Ascending aorta (tissue), 2 donors: ENCODE measurements around the gene FHL1. TPM values are rescaled to one million over a fixed set of nuclear protein-coding genes. Genes with fewer than 3 reads are reported as not detected.

Experiments used
- DNase-seq, 2 donors: peaks; one replicate each; pipeline ENCODE4 v3.0.0-alpha.2; 2019; ENCODE audit warnings: low spot score in 2 of 2
- H3K27ac ChIP-seq, 2 donors: fragments of 200-600 bp; sonication (generic); one replicate each; pipeline ENCODE4 v1.5.1; 2016 to 2017; ENCODE audit warnings: mild to moderate bottlenecking in 1 of 2
- H3K27me3 ChIP-seq: fragments of 200-600 bp; sonication (generic); one replicate; pipeline ENCODE4 v1.5.1; 2017
- H3K36me3 ChIP-seq, 2 donors: fragments of 200-600 bp; sonication (generic); one replicate each; pipeline ENCODE4 v1.5.1; 2016
- H3K4me1 ChIP-seq, 2 donors: fragments of 200-600 bp; sonication (generic); one replicate each; pipeline ENCODE4 v1.5.1; 2016 to 2017; ENCODE audit warnings: mild to moderate bottlenecking in 1 of 2
- H3K4me3 ChIP-seq, 2 donors: fragments of 200-600 bp; sonication (generic); one replicate each; pipeline ENCODE4 v1.5.1; 2016 to 2017; ENCODE audit warnings: mild to moderate bottlenecking in 1 of 2
- H3K9me3 ChIP-seq, 2 donors: fragments of 200-600 bp; sonication (generic); one replicate each; pipeline ENCODE4 v1.5.1; 2016
- intact Hi-C: fragments of 100-400 bp; cut with DNase I; formaldehyde crosslinking; loops from one replicate; pipeline ENCODE4 v1.15.1; 2023
- total RNA-seq: library from RNA; depleted of rRNA; stranded (reverse); fragments of >200 nt; gene quantifications from one replicate; pipeline ENCODE4 v1.1.0, GENCODE V29; 2016
- TF ChIP-seq, protein P1 (sequence below), 3 experiments: fragments of 200-600 bp in 2 of 3; fragments of 450-650 bp in 1 of 3; sonication (generic) in 2 of 3; IDR thresholded peaks; one replicate each; pipeline ENCODE4 v1.5.1; 2016 to 2019; ENCODE audit warnings: antibody characterized with exemption in 3 of 3, mild to moderate bottlenecking in 1 of 3, moderate library complexity in 1 of 3

The FHL1 gene
- total RNA-seq, 1 donor from 2014 or later: 850 TPM

DNA sequence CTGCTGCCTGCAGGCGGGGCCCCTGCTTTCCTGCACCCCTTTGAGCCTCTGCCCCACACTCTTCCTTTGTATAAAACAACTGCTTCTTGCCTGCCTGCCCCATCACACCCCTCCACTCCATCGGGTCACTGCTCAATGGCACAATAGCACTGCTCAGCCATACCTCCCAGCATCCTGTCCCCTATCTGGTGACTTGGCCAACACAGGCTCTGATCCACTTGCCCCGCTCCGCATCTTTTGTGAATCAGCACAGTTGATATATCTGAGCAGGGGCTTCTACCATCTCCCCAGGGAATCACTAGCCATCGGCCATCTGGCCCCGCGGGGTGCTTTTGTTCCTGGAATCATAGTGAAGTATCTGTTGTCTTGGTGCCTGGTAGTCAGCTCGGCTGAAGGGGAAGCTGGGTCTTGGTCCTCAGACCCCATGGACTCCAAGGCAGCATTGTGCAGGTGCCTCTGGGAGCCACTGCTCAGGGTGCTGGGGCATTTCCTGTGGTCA lies 58.6 kb downstream of the FHL1 start:
- H3K9me3 ChIP-seq: no peaks in the 10 kb centered on the region
- H3K27ac ChIP-seq: peak overlapping the region; percentile 45 to 60
- DNase-seq: no peak
- TF ChIP-seq, protein P1, sequence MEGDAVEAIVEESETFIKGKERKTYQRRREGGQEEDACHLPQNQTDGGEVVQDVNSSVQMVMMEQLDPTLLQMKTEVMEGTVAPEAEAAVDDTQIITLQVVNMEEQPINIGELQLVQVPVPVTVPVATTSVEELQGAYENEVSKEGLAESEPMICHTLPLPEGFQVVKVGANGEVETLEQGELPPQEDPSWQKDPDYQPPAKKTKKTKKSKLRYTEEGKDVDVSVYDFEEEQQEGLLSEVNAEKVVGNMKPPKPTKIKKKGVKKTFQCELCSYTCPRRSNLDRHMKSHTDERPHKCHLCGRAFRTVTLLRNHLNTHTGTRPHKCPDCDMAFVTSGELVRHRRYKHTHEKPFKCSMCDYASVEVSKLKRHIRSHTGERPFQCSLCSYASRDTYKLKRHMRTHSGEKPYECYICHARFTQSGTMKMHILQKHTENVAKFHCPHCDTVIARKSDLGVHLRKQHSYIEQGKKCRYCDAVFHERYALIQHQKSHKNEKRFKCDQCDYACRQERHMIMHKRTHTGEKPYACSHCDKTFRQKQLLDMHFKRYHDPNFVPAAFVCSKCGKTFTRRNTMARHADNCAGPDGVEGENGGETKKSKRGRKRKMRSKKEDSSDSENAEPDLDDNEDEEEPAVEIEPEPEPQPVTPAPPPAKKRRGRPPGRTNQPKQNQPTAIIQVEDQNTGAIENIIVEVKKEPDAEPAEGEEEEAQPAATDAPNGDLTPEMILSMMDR (IDR thresholded peaks at IDR 0.05): no peak
- no peaks in the 10 kb centered on the region for H3K27me3 ChIP-seq
- H3K36me3 ChIP-seq: peaks cover 22 to 28% of the 10 kb centered on the region in 2 donors
- peaks cover 14 to 39% of the 10 kb centered on the region in 2 donors for H3K4me1 ChIP-seq
- peak overlapping the region in 1 of 2 donors; percentile 51 for H3K4me3 ChIP-seq
- intact Hi-C loops: no loop called here

DNA sequence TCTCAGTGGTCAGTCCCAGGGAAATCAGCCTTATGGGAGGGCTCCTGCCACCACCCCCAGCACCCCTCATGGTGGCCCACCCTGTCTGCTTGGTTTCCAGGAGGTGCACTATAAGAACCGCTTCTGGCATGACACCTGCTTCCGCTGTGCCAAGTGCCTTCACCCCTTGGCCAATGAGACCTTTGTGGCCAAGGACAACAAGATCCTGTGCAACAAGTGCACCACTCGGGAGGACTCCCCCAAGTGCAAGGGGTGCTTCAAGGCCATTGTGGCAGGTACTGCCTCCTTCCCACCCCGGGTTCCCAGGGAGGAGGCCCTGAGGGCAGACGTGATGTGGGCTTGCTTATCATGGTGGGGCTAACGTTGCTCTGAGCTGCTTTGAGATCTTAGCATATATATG lies 59.6 kb downstream of the FHL1 start:
- intact Hi-C loops: no loop called here
- no peak for DNase-seq
- H3K36me3 ChIP-seq: peaks cover 22 to 31% of the 10 kb centered on the region in 2 donors
- TF ChIP-seq, protein P1 (IDR thresholded peaks at IDR 0.05): no peak
- peak overlapping the region; percentile 45 to 60 for H3K27ac ChIP-seq
- H3K4me1 ChIP-seq: peaks cover 14 to 39% of the 10 kb centered on the region in 2 donors
- H3K9me3 ChIP-seq: no peaks in the 10 kb centered on the region
- no peaks in the 10 kb centered on the region for H3K27me3 ChIP-seq
- peak overlapping the region in 1 of 2 donors; percentile 51 for H3K4me3 ChIP-seq

DNA sequence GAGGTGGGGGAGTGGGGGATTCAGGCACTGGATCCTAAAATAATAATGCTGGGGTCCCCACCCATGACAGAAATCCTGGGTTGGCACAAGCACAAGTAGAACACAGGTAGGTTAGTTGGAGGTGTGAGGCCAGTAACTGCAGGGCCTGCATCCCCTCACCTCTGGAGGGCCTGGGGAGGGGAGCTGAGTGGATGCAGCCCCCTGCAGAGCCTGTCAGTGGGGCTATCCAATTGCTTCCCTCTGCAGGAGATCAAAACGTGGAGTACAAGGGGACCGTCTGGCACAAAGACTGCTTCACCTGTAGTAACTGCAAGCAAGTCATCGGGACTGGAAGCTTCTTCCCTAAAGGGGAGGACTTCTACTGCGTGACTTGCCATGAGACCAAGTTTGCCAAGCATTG lies 60.2 kb downstream of the FHL1 start:
- Histone ChIP-seq H3K4me3 (peak overlapping the region in 1 of 2 donors; percentile 51), H3K27me3 (no peaks in the 10 kb centered on the region), H3K27ac (peak overlapping the region; percentile 60 to 62), H3K4me1 (peaks cover 12 to 37% of the 10 kb centered on the region in 2 donors), H3K36me3 (peaks cover 22 to 31% of the 10 kb centered on the region in 2 donors), H3K9me3 (no peaks in the 10 kb centered on the region)
- TF ChIP-seq, protein P1 (IDR thresholded peaks at IDR 0.05): no peak
- DNase-seq: no peak
- intact Hi-C loops: no loop called here

DNA sequence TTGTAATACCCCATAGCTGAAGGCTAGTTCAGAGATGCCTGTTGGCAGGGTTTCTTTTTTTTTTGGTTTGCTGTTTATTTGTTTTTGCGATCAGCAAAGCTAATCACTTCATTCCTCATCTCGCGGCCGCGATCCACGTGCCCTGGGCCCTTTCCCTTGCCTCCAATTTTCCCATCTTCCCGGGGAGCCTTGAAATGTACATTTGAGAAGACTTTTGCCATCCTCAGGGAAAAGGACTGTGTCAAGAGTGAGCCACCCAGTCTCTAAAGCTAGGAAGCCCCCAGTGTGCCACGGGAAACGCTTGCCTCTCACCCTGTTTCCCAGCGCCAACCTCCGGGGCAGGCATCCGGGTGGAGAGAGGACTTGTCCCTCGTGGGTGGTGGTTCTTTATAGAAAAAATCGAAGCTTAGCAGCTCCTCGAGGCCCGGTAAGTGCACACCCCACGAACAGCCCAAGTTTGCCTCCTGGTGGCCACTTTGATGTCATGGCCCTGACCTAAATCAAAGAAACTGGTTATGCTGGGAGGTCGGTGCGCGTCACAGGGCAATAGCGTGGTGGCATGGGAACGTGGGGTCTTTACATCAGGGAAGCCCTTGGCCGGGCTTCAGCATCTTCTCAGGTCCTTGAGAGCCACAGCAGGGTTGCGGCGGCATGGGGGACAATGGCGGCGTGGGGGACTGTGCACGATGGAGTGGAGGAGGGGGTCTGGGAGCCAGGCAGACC lies 61.8 kb downstream of the FHL1 start:
- intact Hi-C loops: loop anchor here (2.0 kb wide), 2 partner anchors 42 to 180 kb away; no protein-coding TSS in a partner anchor
- Histone ChIP-seq H3K36me3 (peaks cover 22 to 31% of the 10 kb centered on the region in 2 donors), H3K9me3 (no peaks in the 10 kb centered on the region), H3K27me3 (no peaks in the 10 kb centered on the region), H3K27ac (peak overlapping the region; percentile 60 to 62), H3K4me1 (peaks cover 12 to 32% of the 10 kb centered on the region in 2 donors), H3K4me3 (peak overlapping the region; percentile 20 to 21)
- DNase-seq: peak in 1 of 2 donors; percentile 77
- TF ChIP-seq, protein P1 (IDR thresholded peaks at IDR 0.05): peak; percentile 36 to 59 (median 58)

DNA sequence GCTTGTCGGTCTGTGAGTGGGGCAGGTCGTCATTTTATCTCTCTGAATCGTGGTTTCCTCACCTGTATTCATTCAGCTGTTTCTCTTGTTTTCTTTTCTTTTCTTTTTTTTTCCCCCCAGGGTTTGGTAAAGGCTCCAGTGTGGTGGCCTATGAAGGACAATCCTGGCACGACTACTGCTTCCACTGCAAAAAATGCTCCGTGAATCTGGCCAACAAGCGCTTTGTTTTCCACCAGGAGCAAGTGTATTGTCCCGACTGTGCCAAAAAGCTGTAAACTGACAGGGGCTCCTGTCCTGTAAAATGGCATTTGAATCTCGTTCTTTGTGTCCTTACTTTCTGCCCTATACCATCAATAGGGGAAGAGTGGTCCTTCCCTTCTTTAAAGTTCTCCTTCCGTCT lies 62.4 kb downstream of the FHL1 start:
- Histone ChIP-seq H3K27me3 (no peaks in the 10 kb centered on the region), H3K27ac (peak overlapping the region; percentile 60 to 62), H3K36me3 (peaks cover 22 to 31% of the 10 kb centered on the region in 2 donors), H3K4me3 (no peak overlapping the region), H3K4me1 (peaks cover 12 to 32% of the 10 kb centered on the region in 2 donors), H3K9me3 (no peaks in the 10 kb centered on the region)
- no peak for DNase-seq
- intact Hi-C loops: loop anchor here (2.0 to 5.0 kb wide), 4 partner anchors 43 to 181 kb away; partner anchors contain the start of gene MAP7D3
- TF ChIP-seq, protein P1 (IDR thresholded peaks at IDR 0.05): no peak
